ENCODE measurements around the gene OLFM3.

Gene OLFM3

DNA sequence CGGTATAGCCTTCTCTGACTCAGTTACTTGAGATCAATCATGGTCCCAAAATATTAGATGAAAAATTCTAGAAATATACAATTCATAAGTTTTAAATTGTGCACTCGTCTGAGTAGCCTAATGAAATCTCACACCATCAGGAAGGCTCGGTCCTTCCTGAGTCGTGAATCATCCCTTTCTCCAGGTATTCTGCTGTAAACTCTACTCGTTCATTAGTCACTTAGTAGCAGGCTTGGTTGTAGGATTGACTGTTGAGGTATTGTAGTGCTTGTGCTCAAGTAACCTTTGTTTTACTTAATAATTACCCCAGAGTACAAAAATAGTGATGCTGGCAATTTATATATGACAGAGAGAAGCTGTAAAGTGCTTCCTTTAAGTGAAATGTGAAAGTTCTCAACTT lies 238.7 kb downstream of the OLFM3 start:
- no peak for TF ChIP-seq CTCF (IDR thresholded peaks at IDR 0.05)
- Mint-ChIP-seq H3K27me3 (ENCODE audit: low read depth, poor library complexity) (no peaks in the 10 kb centered on the region), H3K4me1 (no peaks in the 10 kb centered on the region), H3K4me3 (no peak overlapping the region), H3K9me3 (no peaks in the 10 kb centered on the region), H3K27ac (no peak overlapping the region), H3K36me3 (ENCODE audit: low read depth) (no peaks in the 10 kb centered on the region)
- DNase-seq = no peak

DNA sequence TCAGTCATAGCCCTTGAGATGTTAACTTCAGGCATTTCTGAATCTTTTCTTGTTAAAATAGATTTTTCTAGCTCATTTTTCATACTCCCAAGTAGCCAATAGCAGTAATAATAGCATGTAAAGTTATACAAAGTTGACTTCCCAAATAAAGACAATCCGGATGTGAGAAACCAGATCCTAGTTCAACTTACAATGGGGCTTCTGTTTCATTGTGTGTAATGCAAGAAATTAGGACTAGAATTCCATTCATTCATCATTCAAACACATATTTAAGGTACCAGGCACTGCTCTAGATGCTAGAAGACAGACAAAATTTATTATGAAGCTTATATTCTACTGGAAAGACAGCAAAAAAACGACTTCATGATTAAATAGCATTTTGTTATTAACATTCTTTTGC lies 240.3 kb downstream of the OLFM3 start:
- Mint-ChIP-seq H3K27me3 (ENCODE audit: low read depth, poor library complexity) (no peaks in the 10 kb centered on the region), H3K36me3 (ENCODE audit: low read depth) (no peaks in the 10 kb centered on the region), H3K4me3 (no peak overlapping the region), H3K27ac (no peak overlapping the region), H3K4me1 (no peaks in the 10 kb centered on the region), H3K9me3 (no peaks in the 10 kb centered on the region)
- DNase-seq = no peak
- no peak for TF ChIP-seq CTCF (IDR thresholded peaks at IDR 0.05)
